GM18511 (cell line): ENCODE measurements around the gene TSPOAP1.

Experiments
- ATAC-seq: cut with Tn5 transposase; IDR thresholded peaks from one replicate; pipeline ENCODE4 v1.9.1; 2021; ENCODE audit warnings: mild to moderate bottlenecking, moderate library complexity; ENCODE audit not compliant: unreplicated experiment

The TSPOAP1 gene

GRCh38 chr17:58279016-58279711 is 49.4 kb downstream of the TSPOAP1 start:
- no peak for ATAC-seq

- ATAC-seq, result no peak
These were observed 50.0 kb downstream of the TSPOAP1 start for GRCh38 chr17:58278661-58279015.

- no peak for ATAC-seq
These were observed 50.6 kb downstream of the TSPOAP1 start for GRCh38 chr17:58277802-58278595.

- ATAC-seq, result no peak
These were observed 51.3 kb downstream of the TSPOAP1 start for GRCh38 chr17:58277107-58277801.

GRCh38 chr17:58276423-58276822 is 52.2 kb downstream of the TSPOAP1 start:
- no peak for ATAC-seq

GRCh38 chr17:58275417-58275816 is 53.2 kb downstream of the TSPOAP1 start:
- ATAC-seq, result no peak

- ATAC-seq, result no peak
These were observed 55.0 kb downstream of the TSPOAP1 start for GRCh38 chr17:58273453-58274104.

- ATAC-seq, result no peak
These were observed 56.0 kb downstream of the TSPOAP1 start for GRCh38 chr17:58272367-58273280.

GRCh38 chr17:58271216-58271931 is 57.2 kb downstream of the TSPOAP1 start:
- ATAC-seq, result no peak

- ATAC-seq, result no peak
These were observed 57.9 kb downstream of the TSPOAP1 start for GRCh38 chr17:58270476-58271215.

- no peak for ATAC-seq
These were observed 58.9 kb downstream of the TSPOAP1 start for GRCh38 chr17:58269557-58270291.

- no peak for ATAC-seq
These were observed 59.6 kb downstream of the TSPOAP1 start for GRCh38 chr17:58268774-58269556.

- no peak for ATAC-seq
These were observed 60.3 kb downstream of the TSPOAP1 start for GRCh38 chr17:58268326-58268725.

- ATAC-seq, result no peak
These were observed 61.0 kb downstream of the TSPOAP1 start for GRCh38 chr17:58267347-58268324.

GRCh38 chr17:58265902-58266875 is 62.4 kb downstream of the TSPOAP1 start:
- ATAC-seq, result no peak
